GM18519 (cell line): Measurements from ENCODE around the gene ULK1.

ENCODE experiments used
- ATAC-seq: cut with Tn5 transposase; IDR thresholded peaks from one replicate; pipeline ENCODE4 v1.9.1; 2021; ENCODE audit warnings: mild to moderate bottlenecking, moderate library complexity; ENCODE audit not compliant: unreplicated experiment, low FRiP score

Gene ULK1

GRCh38 chr12:131905630-131906091 is 11.2 kb downstream of the ULK1 start:
- ATAC-seq: no peak

GRCh38 chr12:131907379-131908091 is 13.1 kb downstream of the ULK1 start:
- no peak for ATAC-seq

- no peak for ATAC-seq
Observed at GRCh38 chr12:131908092-131909080, 14.0 kb downstream of the ULK1 start.

DNA sequence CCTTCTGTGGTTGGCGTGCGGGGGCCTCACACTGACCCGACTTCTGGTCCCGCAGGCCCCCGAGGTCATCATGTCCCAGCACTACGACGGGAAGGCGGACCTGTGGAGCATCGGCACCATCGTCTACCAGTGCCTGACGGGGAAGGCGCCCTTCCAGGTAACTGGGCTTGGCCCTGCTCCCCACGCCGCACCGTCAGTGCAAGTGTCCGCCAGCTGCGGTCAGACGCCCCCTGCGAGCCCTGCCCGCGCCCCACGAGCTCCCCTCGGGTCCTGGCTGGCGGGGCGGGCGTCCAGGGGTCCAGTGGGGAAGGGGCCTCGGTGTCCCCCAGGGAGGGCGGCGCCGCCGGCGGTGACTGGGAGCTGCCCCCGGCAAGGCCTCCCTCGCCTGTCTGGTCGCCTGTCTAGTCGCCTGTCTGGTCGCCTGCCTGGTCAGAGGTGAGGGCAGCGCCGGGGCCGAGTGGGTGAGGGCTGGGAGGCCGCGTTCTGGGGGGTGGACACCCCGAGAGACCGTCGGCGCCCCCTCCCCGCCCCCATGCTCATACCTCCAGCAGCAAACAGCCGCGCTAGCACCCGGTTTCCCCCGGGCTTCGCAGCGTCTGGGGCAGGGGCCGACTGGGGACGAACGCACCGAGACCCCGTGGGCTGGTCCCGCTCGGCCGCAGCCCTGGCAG is 14.8 kb downstream of the ULK1 start:
- ATAC-seq: no peak

DNA sequence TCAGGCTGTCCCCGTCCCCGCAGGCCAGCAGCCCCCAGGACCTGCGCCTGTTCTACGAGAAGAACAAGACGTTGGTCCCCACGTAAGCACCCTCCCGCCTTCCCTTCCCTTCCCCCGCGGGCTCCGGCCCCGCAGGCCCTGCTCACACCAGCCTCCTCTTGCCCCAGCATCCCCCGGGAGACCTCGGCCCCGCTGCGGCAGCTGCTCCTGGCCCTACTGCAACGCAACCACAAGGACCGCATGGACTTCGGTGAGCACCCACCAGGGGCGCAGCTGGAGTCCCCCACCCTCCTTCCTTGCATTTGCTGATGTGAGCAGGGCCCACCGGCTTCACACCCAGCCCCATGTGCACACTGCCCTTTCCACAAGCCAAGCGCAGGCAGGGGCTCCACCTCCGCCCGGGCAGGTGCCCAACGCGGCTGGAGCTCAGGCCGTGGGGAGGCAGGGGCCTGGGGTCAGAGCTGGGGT is 15.4 kb downstream of the ULK1 start:
- no peak for ATAC-seq

DNA sequence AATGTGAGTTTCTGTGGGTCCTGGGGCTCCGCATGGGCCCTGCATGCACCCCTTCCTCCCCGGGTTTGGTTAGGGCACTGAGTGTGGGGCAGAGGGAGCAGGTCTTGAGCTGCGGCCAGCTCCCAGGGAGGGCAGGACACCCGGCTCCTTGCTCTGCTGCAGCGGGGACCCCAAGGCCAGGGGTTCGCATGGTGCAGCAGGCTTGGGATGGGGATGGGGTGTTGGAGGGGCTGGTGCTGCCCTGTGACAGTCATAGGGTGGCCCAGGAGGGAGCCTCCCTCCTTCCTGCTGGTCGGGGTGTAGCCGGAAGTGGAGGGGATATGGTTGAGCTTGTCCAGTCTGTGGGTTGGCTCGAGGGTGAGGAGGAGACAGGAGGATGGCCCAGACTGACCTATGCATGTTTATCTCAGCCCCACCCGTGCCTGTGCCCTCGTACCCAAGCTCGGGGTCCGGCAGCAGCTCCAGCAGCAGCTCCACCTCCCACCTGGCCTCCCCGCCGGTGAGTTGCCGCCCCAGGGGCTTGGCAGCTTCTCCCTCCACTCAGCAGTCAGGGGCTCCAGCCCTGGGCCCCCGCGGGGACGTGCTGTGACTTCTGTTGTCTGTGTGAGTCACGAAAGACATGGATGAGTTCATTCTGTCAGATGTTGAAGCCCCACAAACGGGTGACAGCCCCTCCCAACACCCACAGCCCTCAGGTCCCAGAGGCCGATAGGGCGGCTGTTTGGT is 16.0 kb downstream of the ULK1 start:
- no peak for ATAC-seq

DNA sequence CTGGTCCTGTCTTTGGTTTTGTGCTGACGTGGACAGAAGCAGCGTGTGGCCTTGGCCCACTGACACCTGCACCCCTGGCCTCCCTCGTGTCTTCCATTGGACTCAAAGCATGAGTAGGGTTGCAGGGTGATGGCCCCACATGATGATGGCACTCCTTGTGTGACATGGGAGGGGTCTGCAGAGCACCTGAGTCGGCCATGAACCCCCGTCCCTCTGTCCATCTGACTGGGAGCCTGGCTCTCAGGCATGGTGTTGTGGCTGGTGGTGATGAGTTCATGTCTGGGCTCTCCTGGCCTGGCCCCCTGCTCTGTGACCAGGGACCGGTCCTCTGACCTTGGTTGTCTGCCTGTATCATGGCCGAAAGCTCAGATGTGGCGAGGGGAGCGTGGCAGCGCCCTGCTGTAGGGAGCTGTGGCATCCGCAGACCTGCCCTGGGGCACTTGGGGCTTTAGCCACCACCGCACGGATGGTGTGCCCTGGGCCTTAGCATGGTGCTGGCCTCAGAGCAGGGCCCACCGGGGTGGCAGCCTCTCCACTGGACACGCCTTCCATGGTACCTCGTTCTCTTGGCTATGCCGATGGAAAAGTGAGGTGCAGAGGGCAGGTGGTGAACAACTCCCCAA is 16.7 kb downstream of the ULK1 start:
- ATAC-seq: no peak

GRCh38 chr12:131911851-131912477 is 17.5 kb downstream of the ULK1 start:
- ATAC-seq: no peak

DNA sequence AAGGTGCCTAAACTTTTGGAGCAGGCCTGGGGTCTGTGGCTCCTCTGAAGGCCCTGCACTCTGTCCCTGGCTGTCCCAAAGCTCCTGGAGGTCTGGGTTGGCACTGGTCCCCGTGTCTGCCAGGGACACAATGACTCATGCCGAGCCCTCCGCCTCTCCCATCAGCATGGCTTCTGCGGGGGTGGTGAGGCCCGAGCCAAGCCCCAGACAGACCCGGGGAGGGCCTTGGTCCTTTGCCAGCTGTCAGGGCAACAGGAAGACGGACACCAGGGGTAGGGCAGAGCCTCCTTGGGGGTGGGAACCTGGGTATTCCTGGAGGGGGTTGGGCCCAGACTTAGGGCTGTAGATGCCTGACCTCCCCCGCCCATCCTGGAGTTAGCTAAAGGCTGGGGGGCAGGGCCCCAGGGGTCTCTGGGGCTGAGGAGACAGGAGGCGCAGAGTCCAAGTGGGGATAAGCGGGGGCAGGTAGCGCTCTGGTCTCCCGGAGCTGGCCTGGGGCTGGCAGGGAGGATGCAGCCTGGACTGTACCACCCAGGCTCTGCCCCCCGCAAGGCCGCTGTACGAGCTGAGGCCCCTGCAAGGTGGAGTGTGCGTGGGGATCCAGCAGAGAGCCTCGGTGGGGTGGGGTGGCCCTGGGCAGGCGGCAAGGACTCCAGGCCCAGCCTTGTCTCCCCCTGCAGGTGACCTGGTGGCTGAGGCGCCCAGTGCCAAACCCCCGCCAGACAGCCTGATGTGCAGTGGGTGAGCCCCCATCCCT is 18.3 kb downstream of the ULK1 start:
- no peak for ATAC-seq

DNA sequence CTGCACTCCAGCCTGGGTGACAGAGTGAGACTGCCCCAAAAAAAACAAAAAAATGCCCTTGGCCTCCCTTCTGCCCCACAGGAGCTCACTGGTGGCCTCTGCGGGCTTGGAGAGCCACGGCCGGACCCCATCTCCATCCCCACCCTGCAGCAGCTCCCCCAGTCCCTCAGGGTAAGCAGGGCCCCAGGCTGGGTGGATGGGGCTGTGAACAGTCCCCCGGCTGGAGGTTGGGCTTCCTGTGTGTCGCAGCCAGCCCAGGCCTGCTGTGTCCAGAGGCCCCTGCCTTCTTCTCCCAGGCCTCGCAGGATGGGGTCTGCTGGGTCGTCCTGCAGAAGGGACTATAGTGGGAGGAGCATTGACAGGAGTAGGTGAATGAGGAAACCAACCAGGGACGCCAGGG is 19.2 kb downstream of the ULK1 start:
- no peak for ATAC-seq

- ATAC-seq: no peak
Observed at GRCh38 chr12:131914179-131914702, 19.8 kb downstream of the ULK1 start.

GRCh38 chr12:131915000-131915689 is 20.7 kb downstream of the ULK1 start:
- ATAC-seq: no peak

DNA sequence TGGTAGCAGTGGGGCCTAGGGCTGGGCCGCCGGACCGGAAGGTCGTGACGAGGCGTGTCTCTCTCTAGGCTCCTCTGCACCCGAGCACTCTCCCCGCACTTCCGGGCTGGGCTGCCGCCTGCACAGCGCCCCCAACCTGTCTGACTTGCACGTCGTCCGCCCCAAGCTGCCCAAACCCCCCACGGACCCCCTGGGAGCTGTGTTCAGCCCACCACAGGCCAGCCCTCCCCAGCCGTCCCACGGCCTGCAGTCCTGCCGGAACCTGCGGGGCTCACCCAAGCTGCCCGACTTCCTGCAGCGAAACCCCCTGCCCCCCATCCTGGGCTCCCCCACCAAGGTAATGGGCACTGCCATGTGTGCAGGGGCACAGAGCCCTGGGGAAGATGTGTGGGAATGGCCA is 21.4 kb downstream of the ULK1 start:
- ATAC-seq: no peak

GRCh38 chr12:131916306-131917138 is 22.1 kb downstream of the ULK1 start:
- no peak for ATAC-seq

DNA sequence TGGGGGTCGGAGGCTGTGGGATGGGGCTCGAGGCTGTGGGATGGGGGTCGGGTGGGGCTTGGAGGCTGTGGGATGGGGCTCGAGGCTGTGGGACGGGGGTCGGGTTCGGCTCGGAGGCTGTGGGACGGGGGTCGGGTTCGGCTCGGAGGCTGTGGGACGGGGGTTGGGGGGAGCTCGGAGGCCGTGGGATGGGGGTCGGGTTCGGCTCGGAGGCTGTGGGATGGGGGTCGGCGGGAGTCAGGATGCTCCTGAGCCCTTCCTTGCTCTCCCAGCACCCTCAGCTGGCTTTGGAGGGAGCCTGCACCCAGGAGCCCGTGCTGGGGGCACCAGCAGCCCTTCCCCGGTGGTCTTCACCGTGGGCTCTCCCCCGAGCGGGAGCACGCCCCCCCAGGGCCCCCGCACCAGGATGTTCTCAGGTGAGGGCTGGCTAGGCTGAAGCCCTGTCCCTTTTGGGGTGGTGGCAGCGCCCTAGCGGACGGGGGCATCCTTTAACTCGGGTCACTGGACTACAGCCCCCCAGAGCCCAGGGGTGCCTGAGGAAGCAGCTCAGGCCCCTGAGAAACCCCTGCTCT is 22.8 kb downstream of the ULK1 start:
- ATAC-seq: no peak

DNA sequence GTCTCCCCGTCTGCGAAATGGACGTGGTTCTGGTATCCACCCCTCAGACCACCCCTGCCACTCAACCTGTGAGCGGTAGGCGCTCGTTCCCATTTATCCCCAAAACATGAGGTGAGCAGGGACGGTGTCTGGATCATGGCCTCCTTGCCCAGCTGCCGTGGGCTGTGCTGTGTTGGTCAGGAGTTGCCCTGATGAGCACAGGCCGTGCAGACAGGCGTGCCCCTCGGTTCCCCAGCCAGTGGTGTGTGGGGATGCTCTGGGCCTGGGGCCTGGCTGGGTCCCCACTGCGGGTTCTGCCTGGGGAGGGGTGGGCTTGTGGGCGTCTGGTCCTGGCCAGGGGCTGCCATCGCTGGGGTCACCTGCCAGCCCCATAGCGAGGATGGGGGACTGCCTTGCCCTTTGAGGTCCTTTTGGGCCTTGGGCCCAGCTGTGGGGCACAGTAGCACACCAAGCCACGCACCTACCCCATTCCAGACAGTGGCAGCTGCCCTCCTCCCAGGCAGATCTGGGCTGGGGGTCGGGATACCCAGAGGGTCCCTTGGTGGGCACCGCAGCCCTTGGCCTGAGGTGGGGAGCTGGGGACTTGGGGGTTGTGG is 23.4 kb downstream of the ULK1 start:
- no peak for ATAC-seq
